Muscle layer of colon (tissue), 2 donors: ENCODE data around the gene SRSF12.
A peak's percentile ranks its signal among the peaks of the same experiment; 100 is the strongest.
"Not testable (repeated sequence)": the region's sequence is repeated elsewhere in the genome, so short reads cannot be mapped to it uniquely, and the experiment has no call there.

Source experiments
- H3K27ac ChIP-seq: one replicate; pipeline ENCODE4 v1.7.0; 2013; ENCODE audit warnings: low read depth, mild to moderate bottlenecking, low read length, moderate library complexity
- H3K27me3 ChIP-seq, 2 donors: one replicate each; pipeline ENCODE4 v1.7.0; 2013; ENCODE audit warnings: low read length in 2 of 2, mild to moderate bottlenecking in 2 of 2; ENCODE audit not compliant: insufficient read depth in 2 of 2, control insufficient read depth in 1 of 2
- H3K36me3 ChIP-seq: one replicate; pipeline ENCODE4 v1.7.0; 2013; ENCODE audit warnings: mild to moderate bottlenecking, low read length; ENCODE audit not compliant: insufficient read depth
- H3K4me1 ChIP-seq: one replicate; pipeline ENCODE4 v1.7.0; 2013; ENCODE audit warnings: mild to moderate bottlenecking, low read length; ENCODE audit not compliant: insufficient read depth
- H3K4me3 ChIP-seq, 2 donors: one replicate each; pipeline ENCODE4 v1.7.0; 2013; ENCODE audit warnings: low read length in 2 of 2, low read depth in 1 of 2, mild to moderate bottlenecking in 1 of 2, moderate library complexity in 1 of 2
- H3K9ac ChIP-seq: one replicate; pipeline ENCODE4 v1.7.0; 2013; ENCODE audit warnings: low read length
- H3K9me3 ChIP-seq: one replicate; pipeline ENCODE4 v1.7.0; 2013; ENCODE audit warnings: mild to moderate bottlenecking, low read length
- donor health status: abdominal sarcoma.
- donor health status: Adenocarcinoma of cecum.

SRSF12 gene

DNA sequence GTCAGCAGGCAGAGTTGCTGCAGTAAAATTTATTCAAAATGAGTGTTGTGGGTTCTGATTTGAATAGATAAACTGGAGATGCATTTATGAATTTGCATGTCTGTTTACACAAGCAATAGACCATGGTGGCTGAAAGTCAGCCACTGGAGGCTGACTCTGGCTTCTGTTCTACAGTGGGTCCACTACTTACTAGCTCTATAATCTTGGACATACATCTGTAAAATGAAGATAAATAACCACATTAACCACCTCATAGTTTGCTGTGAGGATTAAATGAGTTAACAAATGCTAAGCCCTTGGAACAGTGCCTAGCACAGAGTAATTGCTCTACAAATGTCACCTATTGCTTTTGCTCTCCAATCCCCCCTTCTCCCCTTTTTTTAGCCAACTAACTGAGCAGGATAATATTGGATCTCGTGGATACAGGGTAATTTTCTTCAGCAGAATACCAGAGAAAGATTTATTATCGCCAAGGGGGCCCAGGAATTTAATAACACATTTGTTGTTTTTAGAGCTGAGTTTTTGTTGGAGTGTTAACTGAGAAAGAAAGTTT is 26.6 kb upstream of the SRSF12 start:
- Histone ChIP-seq H3K36me3 (no peaks in the 10 kb centered on the region), H3K4me1 (peaks cover 34% of the 10 kb centered on the region), H3K9me3 (no peaks in the 10 kb centered on the region), H3K4me3 (no peak overlapping the region), H3K27me3 (no peaks in the 10 kb centered on the region), H3K27ac (no peak overlapping the region), H3K9ac (no peak overlapping the region)

DNA sequence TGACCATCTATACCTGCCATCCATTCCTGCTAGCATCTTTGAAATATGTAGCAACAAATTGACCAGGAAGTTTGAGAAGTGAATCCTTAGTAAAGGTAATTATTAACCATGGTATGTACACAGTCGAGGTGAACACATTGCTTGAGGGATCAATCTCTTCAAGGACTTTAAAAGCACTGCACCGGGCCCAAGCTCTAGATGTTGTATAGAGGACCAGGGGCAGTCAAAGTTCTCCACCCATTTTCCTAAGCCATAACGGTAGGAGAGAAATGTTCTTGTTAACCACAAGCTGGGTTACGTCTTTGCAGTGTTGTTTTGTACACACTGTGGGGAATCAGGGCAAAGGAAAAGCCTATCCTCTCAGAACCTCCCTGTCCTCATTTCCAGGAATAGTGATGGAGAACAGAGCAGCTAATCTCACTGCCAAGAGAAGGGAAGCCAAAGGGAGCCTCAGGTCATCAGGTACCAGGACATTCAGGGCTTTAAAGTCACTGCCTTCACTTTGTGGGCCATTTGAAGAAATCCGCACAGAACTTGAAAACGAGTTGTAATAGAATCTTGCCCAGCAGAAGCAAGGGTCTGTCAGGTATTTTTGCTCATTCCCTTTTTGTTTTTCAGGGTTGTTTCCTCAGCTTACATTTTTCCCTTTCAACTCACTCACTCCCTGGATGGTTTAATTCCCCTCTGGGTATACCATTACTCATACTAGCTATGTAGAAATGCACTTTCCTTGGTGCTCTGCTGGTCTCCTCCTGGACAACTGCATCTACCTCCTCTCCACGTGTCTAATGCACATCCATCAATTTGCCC is 22.7 kb upstream of the SRSF12 start:
- Histone ChIP-seq H3K4me3 (no peak overlapping the region), H3K9ac (no peak overlapping the region), H3K4me1 (peaks cover 20% of the 10 kb centered on the region), H3K36me3 (no peaks in the 10 kb centered on the region), H3K9me3 (no peaks in the 10 kb centered on the region), H3K27ac (peak overlapping the region; percentile 65), H3K27me3 (no peaks in the 10 kb centered on the region)

DNA sequence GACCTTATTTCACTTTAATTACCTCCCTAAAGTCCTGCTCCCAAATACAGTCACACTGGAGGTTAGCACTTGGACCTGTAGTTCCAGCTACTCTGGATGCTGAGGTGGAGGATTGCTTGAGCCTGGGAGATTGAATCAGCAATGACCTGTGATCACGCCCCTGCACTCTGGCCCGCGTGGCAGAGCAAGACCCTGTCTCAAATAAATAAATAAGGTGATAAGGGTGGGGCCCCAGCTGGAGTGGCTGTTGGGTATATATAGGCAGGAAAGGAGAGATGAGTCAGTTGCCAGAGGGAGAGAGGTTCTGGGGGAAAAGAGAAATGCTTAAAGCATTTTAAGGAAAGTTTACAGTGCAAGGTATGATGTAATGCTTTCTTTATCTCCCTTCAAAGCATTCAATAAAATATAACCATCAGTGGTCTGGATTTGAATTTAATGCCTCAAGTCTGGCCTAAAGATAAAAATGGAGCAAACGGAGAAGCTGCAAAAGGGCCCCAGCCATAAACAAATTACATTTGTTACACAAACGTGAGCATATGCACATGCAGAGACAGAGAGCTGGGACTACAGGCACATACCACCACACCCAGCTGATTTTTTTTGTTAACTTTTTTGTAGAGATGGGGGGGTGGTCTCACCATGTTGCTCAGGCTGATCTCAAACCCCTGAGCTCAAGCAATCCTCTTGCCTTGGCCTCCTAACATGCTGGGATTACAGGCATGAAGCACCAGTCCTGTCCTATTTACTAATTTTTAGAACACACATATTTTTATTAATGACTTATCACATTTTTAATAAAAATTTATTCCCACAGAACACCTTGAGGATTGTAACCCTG is 21.9 kb upstream of the SRSF12 start:
- H3K27ac ChIP-seq = peak overlapping the region; percentile 65
- no peak overlapping the region for H3K9ac ChIP-seq
- no peaks in the 10 kb centered on the region for H3K9me3 ChIP-seq
- H3K27me3 ChIP-seq = no peaks in the 10 kb centered on the region
- H3K4me1 ChIP-seq = peaks cover 17% of the 10 kb centered on the region
- H3K4me3 ChIP-seq = no peak overlapping the region
- no peaks in the 10 kb centered on the region for H3K36me3 ChIP-seq

DNA sequence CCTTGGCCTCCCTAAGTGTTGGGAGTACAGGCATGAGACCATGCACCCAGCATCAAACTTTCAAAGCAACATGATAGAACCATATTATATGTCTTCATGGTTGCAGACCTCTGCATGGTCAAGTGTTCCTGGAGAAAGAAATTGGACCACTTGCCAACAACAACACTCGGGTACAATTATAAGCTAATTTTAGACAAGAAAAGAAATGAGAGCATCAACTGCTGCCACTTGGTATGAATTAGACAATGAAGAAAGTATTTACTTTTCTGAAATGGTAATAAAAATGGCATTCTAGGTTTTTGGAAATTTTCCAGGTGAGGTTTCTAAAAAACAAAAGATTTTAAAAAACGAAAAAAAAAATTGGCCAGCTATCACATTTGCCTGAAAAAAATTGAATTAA is 20.3 kb upstream of the SRSF12 start:
- Histone ChIP-seq H3K27me3 (no peaks in the 10 kb centered on the region), H3K4me3 (no peak overlapping the region), H3K27ac (no peak overlapping the region), H3K9me3 (no peaks in the 10 kb centered on the region), H3K9ac (no peak overlapping the region), H3K36me3 (no peaks in the 10 kb centered on the region), H3K4me1 (peaks cover 15% of the 10 kb centered on the region)

DNA sequence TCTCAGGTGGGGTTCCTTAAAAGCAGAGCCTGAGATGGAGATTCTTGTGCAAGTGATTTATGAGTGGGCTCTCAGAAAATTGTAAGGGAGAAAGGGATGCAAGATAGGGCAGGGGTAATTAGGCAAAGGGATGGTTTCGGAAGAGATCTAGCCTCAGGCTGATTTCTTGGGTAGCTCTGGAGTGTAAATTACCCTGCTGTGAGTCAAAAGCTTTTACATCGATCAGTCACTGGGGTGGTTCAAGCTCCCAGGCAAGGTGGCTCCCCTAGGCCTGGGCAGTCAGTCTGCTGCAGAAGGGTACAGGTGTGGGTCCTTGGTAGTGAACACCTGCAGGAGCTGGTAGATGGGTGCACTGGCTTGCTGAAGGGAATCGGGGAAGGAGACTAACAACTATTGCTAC is 16.9 kb upstream of the SRSF12 start:
- Histone ChIP-seq H3K9ac (no peak overlapping the region), H3K27me3 (no peaks in the 10 kb centered on the region), H3K36me3 (no peaks in the 10 kb centered on the region), H3K4me3 (no peak overlapping the region), H3K4me1 (peaks cover 4% of the 10 kb centered on the region), H3K27ac (no peak overlapping the region), H3K9me3 (no peaks in the 10 kb centered on the region)

DNA sequence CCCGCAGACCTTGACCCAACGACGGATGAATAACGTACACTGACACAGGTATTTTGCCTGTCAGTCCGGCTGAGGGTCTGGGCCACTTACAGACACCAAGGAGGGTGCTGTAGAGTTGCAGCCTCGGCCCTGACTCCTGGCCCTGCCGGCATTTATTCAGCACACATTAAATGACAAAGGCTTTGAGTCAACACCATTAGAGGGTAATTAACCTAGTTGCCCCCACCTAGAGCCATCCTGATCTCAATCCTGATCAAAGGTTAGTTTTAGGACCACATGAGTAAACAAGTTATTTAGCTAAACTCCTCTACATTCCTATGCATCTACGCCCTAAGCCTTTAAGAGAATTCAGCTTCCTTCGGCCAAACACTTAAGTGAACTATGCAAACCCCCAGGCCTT is 16.1 kb upstream of the SRSF12 start:
- Histone ChIP-seq H3K27me3 (no peaks in the 10 kb centered on the region), H3K9me3 (no peaks in the 10 kb centered on the region), H3K4me3 (no peak overlapping the region), H3K36me3 (no peaks in the 10 kb centered on the region), H3K4me1 (no peaks in the 10 kb centered on the region), H3K9ac (no peak overlapping the region), H3K27ac (no peak overlapping the region)

DNA sequence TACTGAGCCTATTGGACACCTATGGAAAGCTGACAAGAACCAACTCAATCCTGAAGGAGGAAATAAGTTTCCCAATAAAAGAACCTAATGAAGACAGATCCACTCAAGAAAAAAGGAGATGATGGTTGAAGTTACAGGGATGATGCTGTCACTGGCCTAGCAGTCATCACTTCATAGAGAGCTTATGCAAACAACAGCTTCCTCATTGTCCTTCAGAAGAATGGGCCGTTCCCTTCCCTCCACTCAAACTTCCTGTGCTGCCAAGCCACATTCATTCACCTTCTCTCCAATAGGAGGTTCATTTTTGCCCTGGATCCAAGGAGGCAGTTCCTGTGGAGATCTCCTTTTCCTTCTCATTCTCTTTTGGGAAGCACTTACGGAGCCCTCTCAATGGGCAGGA is 14.2 kb upstream of the SRSF12 start:
- Histone ChIP-seq H3K27ac (no peak overlapping the region), H3K36me3 (no peaks in the 10 kb centered on the region), H3K4me1 (no peaks in the 10 kb centered on the region), H3K4me3 (no peak overlapping the region), H3K9me3 (no peaks in the 10 kb centered on the region), H3K27me3 (no peaks in the 10 kb centered on the region), H3K9ac (no peak overlapping the region)

DNA sequence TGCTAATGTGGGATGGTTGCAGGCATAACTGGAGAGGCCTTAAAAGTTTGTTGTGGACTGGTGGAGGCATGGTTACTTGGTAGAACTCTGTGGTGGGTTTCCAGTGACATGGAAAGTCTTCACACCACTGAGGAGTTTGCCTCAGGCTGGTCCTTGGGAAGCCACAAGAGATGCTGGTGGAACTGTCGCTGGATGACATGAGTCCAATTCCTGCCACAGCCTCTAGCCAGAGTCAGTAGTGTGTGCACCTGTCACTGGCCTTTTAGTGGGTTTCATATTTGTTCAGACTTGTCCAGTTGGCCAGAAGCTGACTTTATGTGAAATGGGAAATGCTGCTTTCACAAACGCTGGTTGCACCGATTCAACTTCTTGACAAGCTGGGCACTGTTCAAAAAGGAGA is 13.7 kb upstream of the SRSF12 start:
- H3K36me3 ChIP-seq = no peaks in the 10 kb centered on the region
- no peak overlapping the region for H3K9ac ChIP-seq
- H3K4me3 ChIP-seq = no peak overlapping the region
- no peaks in the 10 kb centered on the region for H3K27me3 ChIP-seq
- no peaks in the 10 kb centered on the region for H3K4me1 ChIP-seq
- H3K27ac ChIP-seq = no peak overlapping the region
- H3K9me3 ChIP-seq = no peaks in the 10 kb centered on the region

DNA sequence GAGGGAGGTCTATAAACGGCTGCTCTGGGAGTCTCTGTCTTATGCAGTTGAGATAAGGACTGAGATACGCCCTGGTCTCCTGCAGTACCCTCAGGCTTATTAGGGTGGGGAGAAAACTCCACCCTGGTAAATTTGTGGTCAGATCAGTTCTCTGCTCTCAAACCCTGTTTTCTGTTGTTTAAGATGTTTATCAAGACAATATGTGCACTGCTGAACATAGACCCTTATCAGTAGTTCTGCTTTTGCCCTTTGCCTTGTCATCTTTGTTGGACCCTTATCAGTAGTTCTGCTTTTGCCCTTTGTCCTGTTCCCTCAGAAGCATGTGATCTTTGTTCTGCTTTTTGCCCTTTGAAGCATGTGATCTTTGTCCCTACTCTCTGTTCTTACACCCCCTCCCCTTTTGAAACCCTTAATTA is 10.4 kb upstream of the SRSF12 start:
- not testable (repeated sequence) for H3K4me3 ChIP-seq, H3K36me3 ChIP-seq, H3K9me3 ChIP-seq, H3K9ac ChIP-seq, H3K27ac ChIP-seq, H3K27me3 ChIP-seq, H3K4me1 ChIP-seq

DNA sequence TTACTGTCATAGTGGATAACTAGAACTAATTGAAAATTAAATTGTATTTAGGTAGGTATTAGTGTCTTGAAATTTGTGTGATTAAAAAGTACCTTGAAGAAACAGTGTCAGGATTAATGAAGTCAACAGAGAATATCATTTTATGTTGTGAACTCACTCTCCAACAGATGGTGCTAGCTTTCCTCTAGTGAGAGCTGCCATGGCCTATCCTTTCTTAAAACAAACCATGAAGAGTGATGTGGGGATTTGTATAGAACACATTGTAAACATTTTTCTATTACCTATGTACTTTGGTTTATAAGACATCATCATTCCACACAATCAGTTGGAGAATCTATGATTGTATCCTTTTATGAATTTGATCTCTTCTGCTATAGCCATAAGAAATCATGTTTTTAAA is 4.8 kb upstream of the SRSF12 start:
- no peak overlapping the region for H3K4me3 ChIP-seq
- H3K9me3 ChIP-seq = no peaks in the 10 kb centered on the region
- H3K27ac ChIP-seq = no peak overlapping the region
- no peak overlapping the region for H3K9ac ChIP-seq
- no peaks in the 10 kb centered on the region for H3K36me3 ChIP-seq
- H3K27me3 ChIP-seq = no peaks in the 10 kb centered on the region
- H3K4me1 ChIP-seq = no peaks in the 10 kb centered on the region

DNA sequence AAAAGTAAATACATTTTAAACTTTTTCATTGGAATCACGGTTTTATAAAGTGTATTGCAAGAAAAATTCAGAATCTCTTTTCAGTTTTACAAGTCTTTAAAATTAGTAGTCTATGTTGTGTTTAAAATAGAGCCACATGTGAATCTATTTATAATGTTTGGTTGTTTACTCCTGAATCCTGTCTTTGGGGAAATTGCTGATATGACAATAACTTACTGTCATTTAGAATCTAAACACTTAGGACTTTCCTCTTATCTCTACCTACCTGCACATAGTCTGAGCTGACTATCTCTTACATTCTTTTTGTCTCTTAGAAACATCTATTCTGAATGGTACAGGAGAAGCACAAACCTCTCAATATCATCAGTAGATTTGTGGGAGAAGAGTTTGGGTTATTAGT is 4.1 kb upstream of the SRSF12 start:
- Histone ChIP-seq H3K4me1 (peaks cover 2% of the 10 kb centered on the region), H3K27me3 (no peaks in the 10 kb centered on the region), H3K9ac (no peak overlapping the region), H3K27ac (no peak overlapping the region), H3K4me3 (no peak overlapping the region), H3K9me3 (no peaks in the 10 kb centered on the region), H3K36me3 (no peaks in the 10 kb centered on the region)
